ENCODE results near the gene STOML1.

- TF ChIP-seq CTCF (IDR thresholded peaks at IDR 0.05): peak in 1 of 4 donors; percentile 5
- TF ChIP-seq POLR2A (IDR thresholded peaks at IDR 0.05): peak; percentile 79
These were observed 2.4 kb upstream of the STOML1 start, which contains the start of gene PML for GRCh38 chr15:73994413-73994883.
